ENCODE results near the gene PI4KB. TPM values are rescaled to one million over a fixed set of nuclear protein-coding genes. Genes with fewer than 3 reads are reported as not detected.

Gene PI4KB
- total and polyA plus RNA-seq, 2 donors from 2014 or later: 43.5 to 60.9 TPM

DNA sequence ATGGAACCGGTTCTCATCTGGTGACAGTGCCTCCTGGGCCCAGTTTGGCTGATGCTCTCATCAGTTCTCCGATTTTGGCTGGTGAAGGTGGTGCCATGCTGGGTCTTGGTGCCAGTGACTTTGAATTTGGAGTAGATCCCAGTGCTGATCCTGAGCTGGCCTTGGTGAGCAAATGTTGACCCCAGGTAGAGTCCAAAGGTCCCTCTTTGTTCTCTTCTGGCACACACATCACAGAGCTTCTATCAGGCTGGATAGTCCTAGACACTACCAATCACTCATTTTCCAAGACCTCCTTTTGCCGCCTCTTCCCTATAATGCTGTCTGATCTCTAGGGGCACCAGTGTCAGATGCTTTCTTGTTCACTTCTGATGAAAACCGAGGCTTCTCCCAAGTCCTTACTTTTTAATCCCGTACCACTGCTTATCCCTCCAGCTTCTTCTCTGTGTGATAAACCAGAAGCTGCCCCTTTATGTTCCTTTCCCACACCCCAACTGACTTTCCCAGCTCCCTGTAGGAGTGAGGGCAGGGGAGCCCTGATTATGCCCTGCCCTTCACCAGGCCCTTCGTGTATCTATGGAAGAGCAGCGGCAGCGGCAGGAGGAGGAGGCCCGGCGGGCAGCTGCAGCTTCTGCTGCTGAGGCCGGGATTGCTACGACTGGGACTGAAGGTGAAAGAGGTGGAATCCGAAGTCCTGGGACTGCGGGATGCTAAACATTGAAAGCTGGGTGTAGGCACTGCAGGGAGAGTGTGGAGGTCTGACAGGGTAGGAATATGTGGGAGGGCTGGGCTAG is 61.6 kb downstream of the PI4KB start:
- H3K27ac ChIP-seq (ENCODE audit: low read depth in 2 of 2, low read length in 2 of 2): no peak overlapping the region
- no peaks in the 10 kb centered on the region for H3K27me3 ChIP-seq (ENCODE audit: control insufficient read depth, insufficient read depth, low read length)
- intact Hi-C loops (cut with DNase I): no loop called here
- DNase-seq (no peak), FAIRE-seq (no peak)
- H3K4me3 ChIP-seq (ENCODE audit: low read length in 3 of 3): no peak overlapping the region
- no peaks in the 10 kb centered on the region for H3K4me1 ChIP-seq (ENCODE audit: control insufficient read depth in 2 of 3, insufficient read depth in 2 of 3, low read depth in 1 of 3, low read length in 3 of 3)
- no peaks in the 10 kb centered on the region for H3K9me3 ChIP-seq (ENCODE audit: control insufficient read depth in 2 of 3, insufficient read depth in 1 of 3, low read length in 3 of 3)
- TF ChIP-seq, protein P1, sequence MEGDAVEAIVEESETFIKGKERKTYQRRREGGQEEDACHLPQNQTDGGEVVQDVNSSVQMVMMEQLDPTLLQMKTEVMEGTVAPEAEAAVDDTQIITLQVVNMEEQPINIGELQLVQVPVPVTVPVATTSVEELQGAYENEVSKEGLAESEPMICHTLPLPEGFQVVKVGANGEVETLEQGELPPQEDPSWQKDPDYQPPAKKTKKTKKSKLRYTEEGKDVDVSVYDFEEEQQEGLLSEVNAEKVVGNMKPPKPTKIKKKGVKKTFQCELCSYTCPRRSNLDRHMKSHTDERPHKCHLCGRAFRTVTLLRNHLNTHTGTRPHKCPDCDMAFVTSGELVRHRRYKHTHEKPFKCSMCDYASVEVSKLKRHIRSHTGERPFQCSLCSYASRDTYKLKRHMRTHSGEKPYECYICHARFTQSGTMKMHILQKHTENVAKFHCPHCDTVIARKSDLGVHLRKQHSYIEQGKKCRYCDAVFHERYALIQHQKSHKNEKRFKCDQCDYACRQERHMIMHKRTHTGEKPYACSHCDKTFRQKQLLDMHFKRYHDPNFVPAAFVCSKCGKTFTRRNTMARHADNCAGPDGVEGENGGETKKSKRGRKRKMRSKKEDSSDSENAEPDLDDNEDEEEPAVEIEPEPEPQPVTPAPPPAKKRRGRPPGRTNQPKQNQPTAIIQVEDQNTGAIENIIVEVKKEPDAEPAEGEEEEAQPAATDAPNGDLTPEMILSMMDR (IDR thresholded peaks at IDR 0.05; ENCODE audit: borderline replicate concordance, extremely low read depth, insufficient read depth): no peak
- no peak overlapping the region for H3K9ac ChIP-seq (ENCODE audit: low read length in 3 of 3)
- H3K36me3 ChIP-seq (ENCODE audit: control insufficient read depth in 2 of 3, insufficient read depth in 3 of 3, low read length in 3 of 3): peaks cover 4 to 47% (median 22%) of the 10 kb centered on the region in 3 donors

DNA sequence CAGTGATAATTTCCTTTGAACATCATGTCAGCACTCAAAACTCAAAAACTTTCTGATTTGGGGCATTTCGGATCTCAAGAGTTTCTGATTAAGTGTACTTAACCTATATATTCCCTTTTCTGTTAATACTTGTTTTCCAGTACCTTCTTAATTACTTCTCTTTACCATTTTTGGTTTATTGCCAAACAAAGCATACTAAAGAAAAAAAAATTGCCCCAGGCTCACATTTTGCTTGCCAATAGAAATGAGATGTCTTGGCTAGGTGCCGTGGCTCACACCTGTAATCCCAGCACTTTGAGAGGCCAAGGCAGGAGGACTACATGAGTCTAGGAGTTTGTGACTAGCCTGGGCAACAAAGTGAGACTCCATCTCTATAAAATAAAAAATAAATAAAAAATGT is 67.9 kb downstream of the PI4KB start:
- intact Hi-C loops (cut with DNase I): no loop called here
- no peak for FAIRE-seq
- Histone ChIP-seq H3K36me3 (ENCODE audit: control insufficient read depth in 2 of 3, insufficient read depth in 3 of 3, low read length in 3 of 3) (peaks cover 3 to 14% (median 3%) of the 10 kb centered on the region in 3 donors), H3K4me1 (ENCODE audit: control insufficient read depth in 2 of 3, insufficient read depth in 2 of 3, low read depth in 1 of 3, low read length in 3 of 3) (peaks cover 0 to 8% (median 5%) of the 10 kb centered on the region in 3 donors), H3K4me3 (ENCODE audit: low read length in 3 of 3) (no peak overlapping the region), H3K9ac (ENCODE audit: low read length in 3 of 3) (no peak overlapping the region), H3K27me3 (ENCODE audit: control insufficient read depth, insufficient read depth, low read length) (no peaks in the 10 kb centered on the region), H3K27ac (ENCODE audit: low read depth in 2 of 2, low read length in 2 of 2) (no peak overlapping the region), H3K9me3 (ENCODE audit: control insufficient read depth in 2 of 3, insufficient read depth in 1 of 3, low read length in 3 of 3) (no peaks in the 10 kb centered on the region)
- TF ChIP-seq, protein P1 (IDR thresholded peaks at IDR 0.05; ENCODE audit: borderline replicate concordance, extremely low read depth, insufficient read depth): no peak
- DNase-seq: no peak

DNA sequence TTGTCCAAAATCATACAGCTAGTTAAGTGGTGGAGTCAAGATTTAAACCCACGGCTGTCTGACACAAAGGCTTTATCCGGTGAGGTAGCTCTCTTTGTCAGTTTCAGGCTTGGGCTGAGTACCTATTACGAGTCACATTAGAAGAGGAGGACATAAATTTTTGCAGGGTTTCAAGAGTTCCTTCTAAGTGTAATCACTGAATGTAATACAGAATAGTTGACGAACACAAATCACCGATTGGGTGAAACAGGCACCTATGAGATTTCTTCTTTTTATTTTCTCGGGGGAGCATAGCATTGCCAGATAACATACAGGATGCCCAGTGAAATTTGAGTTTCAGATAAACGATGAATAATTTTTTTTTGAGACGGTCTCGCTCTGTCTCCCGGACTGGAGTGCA is 71.8 kb downstream of the PI4KB start:
- no peak for FAIRE-seq
- H3K27ac ChIP-seq (ENCODE audit: low read depth in 2 of 2, low read length in 2 of 2): peak overlapping the region in 1 of 2 donors; percentile 51

More for the DNA sequence above, 71.8 kb downstream of the PI4KB start:
- TF ChIP-seq, protein P1 (IDR thresholded peaks at IDR 0.05; ENCODE audit: borderline replicate concordance, extremely low read depth, insufficient read depth): no peak
- intact Hi-C loops (cut with DNase I): no loop called here
- Histone ChIP-seq H3K9ac (ENCODE audit: low read length in 3 of 3) (peak overlapping the region; percentile 86 to 97 (median 95)), H3K4me3 (ENCODE audit: low read length in 3 of 3) (peak overlapping the region; percentile 90 to 98 (median 93)), H3K4me1 (ENCODE audit: control insufficient read depth in 2 of 3, insufficient read depth in 2 of 3, low read depth in 1 of 3, low read length in 3 of 3) (peaks cover 0 to 8% (median 5%) of the 10 kb centered on the region in 3 donors), H3K9me3 (ENCODE audit: control insufficient read depth in 2 of 3, insufficient read depth in 1 of 3, low read length in 3 of 3) (no peaks in the 10 kb centered on the region), H3K27me3 (ENCODE audit: control insufficient read depth, insufficient read depth, low read length) (no peaks in the 10 kb centered on the region), H3K36me3 (ENCODE audit: control insufficient read depth in 2 of 3, insufficient read depth in 3 of 3, low read length in 3 of 3) (no peaks in the 10 kb centered on the region)
- peak in 2 of 5 donors; percentile 14 for DNase-seq
